ENCODE measurements around the gene ZNF710.
A peak's percentile ranks its signal among the peaks of the same experiment; 100 is the strongest.

ZNF710 gene

DNA sequence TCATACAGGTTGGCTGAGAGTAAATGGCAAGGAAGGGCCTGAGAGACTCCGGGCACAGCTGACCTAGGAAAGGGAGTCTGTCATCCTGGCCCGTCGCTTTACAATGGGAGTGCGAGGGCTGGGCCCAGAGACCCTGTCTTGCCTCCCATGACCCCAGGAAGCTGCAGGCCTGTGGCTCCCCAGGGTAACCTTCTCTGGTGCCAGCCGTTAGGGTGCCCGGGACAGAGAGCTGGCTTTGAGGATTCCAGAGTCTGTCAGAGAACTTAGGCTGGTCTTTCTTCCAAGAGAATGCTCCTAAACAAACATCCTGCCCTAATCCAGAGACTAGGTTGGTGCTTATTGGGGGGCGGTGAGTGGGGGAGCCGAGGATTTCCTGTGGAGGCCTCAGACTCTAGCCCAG, 18.5 kb downstream of the ZNF710 start:
- DNase-seq = no peak

DNA sequence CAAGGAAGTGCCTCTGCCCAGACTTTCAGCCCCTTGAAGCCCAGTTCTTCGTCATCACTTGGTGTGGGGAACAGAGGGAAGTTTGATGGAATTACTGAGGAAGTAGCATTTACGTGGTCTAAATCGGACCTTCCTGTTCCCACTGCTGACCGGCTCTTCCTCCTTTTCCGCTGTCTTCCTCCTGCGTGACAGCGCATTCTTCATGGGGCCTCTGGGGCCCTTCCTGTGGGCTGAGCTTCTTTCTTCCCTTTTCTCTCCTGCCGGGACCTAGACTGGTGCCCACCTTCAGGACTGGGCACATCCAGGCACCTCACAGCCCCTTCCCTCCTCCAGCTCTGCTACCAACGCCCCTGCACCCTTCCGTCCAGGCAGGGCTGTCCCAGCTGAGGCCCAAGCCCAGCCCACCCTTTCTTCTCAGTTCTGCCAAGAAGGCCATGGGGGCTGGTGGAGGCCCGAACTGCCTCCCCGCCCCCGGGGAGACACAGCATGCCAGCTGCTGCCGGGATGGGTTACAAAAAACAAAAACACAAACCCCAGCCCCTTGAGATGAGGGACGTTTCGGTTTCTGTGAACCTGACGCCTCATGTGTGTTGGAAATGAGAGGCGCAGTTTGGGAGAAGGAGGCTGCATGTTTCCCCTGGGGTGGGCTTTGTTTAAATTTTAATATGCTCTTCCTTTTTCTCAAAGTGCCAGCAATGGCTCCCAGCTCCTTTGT, 19.1 kb downstream of the ZNF710 start:
- DNase-seq = no peak

DNA sequence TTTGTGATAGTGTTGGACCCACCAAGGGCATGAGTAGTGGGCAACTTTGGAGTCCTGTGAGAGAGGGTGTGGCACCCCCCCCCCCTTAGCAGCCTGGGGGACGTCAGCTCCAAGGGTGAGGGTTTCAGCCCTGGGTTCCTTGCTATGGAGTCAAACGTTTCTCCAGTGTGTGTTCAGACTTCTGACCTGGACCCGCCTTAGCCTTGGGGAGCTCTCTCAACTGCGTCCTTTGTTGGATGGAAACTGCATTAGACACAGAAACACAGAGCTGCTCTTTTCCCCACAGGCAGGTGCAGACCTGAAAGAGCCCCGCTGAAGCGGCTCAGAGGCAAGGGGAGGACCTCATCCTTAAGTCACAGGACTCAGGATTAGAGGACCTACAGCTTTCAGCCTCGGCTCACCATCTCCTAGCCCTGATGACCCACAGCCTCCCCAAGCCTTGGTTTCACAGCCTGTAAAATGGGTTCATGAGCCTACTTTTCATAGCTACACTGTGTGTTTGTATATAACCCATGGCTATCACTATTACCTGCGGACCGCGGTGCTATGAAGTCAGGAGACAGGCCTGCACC, 19.9 kb downstream of the ZNF710 start:
- DNase-seq = no peak

DNA sequence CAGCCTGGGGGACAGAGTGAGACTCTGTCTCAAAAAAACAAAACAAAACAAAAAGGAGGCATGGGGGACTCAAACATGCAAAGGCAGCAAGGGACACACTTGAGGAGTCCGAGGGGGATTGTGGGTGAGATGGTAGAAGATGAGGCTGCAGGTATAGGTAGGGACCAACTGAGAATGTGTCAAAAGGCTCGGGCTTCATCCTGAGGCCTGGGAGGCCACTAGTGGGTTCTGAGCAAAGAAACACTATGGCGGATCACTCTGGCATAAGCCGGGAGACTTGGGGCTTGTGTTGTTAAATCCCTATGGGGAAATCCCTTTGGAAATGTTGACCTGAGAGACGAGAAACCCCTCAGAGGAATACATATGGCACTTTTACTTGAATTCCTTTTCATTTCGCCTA, 21.2 kb downstream of the ZNF710 start:
- DNase-seq = no peak

DNA sequence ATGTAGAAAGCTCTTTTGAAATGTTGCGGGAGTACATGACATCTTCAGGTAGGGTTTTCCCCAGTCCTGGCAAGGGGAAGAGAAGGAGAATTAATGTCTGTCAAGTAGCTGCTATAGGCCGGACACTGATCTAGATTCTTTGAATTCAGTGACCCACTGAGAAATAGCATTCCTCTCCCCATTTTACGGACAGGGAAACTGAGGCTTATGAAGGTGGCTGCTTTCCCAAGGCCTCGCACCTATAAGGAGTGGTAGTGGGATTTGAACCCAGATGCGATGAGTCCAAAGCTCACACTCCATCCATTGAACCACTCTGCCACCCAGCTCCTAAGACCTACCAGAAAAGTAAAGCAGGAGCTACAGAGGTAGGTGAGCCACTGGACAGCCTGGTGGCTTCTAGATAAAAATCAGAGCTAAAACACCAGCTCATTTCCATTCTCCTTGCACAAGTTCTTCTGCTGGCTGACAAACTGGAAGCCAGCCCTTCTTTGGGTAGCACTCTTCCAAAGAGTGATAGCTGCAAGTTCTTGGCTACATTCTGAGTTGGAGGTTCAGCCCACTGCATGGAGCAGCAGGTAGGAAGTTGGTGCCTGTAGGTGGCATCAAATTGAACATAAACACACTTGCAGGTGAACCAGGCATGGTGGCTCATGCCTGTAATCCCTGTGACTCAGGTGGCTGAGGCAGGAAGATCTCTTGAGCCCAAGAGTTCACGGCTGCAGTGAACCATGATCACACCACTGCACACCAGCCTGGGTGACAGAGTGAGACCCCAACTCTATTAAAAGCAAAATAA, 22.0 kb downstream of the ZNF710 start:
- no peak for DNase-seq

DNA sequence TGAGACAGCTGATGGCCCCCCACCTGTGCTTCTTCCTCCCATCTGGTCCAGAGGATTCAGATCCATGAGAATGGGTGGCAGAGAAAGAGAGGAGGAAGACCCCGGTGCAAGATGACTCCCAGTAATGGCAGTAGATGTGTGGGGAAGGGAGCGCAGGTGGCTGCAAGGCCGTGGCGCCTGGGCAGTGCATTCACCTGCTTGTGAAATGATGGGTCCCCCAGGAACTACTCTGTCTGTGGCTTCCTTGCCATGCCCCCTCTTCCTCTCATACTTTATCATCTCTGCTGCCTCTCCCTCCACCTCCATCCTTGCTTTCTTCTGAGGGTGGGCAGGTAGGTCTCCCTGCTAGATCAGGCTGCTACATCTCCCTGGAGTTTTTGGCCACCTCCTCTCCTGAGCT, 23.3 kb downstream of the ZNF710 start:
- DNase-seq = no peak

DNA sequence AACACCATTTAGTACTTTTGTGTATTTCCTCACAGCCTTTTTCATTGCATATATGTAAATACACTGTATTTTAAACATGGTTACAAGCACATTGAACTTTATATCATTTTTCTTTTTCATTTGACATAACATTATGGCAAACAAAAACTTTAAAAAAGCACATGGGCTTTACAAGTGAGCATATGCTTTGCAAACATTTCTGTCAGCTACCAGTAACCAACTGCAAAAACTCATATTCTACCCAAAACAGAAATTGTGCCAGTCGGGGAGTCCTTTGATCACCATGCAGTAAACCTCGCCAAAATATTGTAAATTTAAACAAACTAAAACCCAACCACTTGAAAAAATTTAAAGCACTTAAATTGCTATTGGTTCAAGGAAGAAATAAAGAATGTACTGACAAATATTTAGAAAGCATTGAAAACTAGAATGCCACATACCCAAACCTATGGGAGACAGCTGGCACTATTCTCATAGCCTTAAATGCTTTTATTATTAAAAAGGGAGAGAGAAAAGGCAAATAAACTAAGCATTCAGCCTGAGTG, 24.4 kb downstream of the ZNF710 start:
- DNase-seq = no peak

DNA sequence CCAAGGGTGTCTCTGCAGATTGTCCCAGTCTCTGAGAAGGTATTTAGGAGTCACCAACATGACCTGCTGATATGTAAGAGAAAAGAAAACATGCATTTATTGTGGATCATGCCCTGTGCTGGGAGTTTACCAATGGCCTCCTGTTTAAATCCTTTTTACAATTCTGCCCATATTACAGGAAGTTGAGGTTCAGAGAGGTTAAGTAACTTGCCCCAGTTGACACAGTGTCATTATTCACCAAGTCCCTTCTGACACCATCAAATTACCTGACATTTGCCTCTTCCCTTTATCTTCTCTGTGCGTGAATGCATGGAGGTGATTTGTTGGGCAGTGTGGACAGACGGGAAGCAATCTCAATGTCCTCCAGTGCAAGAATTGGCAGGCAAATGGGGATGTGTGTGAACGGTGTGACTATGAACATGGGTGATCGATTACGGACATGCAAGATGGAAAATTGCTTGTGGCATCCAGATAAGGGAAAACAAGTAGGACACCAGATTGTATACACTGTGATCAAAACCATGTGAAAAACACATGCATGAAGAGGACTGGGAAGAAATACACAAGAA, 27.3 kb downstream of the ZNF710 start:
- no peak for DNase-seq

DNA sequence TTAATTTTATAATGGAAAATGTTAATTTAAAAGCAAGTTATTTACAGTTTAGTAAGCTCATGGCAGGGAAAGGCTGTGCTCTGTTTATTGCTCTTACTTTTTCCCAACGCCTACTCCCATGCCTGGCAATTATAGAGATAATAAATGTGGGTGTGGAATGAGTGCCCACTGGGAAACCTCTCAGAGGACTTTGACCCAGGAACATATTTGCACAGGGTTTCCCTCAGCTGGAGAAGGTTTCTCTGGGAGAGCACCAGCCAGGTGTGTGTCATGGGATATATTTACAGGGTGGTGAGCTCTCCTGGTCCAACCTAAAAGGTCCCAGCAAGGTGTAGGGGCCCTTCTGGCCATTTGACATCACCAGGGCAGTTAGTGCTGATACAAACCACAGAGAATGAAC, 27.9 kb downstream of the ZNF710 start:
- DNase-seq = no peak

DNA sequence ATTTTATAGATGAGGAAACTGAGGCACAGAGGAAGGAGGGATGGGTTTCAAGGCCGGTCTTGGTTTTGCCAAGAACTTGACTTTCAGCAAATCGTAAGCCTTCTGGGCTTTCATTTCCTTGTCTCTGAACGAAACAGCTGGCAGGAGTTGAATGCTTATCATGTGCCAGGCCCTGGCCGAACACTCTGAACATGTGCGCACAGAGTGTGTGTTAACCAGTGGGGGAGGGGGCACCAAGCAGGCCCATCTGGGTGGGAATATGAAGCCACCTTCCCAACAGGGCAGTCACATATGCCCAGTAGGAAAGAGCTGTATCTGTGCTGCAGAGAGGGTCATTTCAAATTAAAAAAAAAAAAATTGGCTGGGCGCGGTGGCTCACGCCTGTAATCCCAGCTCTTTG, 29.3 kb downstream of the ZNF710 start:
- no peak for DNase-seq

DNA sequence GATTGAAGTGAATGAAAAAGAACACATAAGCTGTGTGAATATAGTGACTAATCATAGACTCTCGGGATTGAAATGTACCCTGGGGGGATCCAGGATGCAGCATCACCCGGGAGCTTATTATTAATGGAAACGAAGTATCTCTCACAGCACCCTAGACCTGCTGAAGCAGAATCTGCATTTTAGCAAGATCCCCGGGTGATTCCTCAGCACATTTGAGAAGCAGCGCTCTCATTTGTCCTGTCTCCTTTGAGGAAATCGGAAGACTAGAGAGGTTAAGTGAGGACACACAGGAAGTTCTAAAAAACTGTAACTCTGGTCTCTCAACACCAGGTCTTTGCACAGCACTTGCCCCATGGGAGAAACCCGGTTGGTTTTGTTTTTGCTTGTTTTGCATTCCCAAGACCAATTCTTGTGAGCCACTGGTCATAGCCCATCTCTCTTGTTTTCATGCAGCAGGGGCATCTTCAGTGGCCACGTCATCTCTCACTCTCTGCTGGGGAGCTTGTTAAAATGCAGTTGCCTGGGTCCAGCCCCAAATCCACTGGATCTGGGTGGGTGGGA, 30.2 kb downstream of the ZNF710 start:
- no peak for DNase-seq

DNA sequence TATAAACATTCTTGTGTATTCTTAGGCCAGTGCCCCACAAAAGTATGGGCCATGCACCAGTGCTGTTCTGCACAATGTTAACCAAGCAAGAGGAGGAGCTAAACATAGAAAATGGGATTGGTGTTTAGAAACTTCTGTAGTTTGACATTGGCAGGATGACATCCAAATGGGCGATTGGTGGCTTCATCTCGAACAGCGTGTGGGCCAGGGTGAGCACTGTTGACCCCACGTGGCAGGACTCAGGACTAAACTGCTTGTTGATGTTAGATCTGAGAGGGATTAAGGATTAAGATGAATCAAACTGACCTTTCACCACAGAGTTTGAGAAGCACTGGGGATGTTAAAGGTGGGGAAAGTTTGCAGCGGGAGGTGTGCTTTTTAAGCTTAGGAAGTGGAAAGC, 31.9 kb downstream of the ZNF710 start:
- DNase-seq = no peak

DNA sequence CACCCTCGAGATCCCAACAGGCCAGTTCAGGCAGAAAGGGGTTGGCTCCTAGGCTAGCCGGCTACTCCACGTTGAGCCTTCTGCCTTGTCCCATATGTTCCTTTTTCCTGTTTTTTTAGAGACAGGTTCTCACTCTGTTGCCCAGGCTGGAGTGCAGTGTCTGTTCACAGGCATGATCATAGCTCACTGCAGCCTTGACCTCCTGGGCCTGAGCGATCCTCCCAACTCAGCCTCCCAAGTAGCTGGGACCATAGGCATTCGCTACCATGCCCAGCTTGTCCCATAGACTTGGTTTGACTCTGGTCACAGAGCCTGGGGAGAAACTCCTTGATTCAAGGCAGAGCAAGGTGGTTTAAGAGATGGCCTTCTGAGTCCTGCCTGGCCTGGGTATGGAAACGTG, 32.3 kb downstream of the ZNF710 start:
- DNase-seq = no peak

DNA sequence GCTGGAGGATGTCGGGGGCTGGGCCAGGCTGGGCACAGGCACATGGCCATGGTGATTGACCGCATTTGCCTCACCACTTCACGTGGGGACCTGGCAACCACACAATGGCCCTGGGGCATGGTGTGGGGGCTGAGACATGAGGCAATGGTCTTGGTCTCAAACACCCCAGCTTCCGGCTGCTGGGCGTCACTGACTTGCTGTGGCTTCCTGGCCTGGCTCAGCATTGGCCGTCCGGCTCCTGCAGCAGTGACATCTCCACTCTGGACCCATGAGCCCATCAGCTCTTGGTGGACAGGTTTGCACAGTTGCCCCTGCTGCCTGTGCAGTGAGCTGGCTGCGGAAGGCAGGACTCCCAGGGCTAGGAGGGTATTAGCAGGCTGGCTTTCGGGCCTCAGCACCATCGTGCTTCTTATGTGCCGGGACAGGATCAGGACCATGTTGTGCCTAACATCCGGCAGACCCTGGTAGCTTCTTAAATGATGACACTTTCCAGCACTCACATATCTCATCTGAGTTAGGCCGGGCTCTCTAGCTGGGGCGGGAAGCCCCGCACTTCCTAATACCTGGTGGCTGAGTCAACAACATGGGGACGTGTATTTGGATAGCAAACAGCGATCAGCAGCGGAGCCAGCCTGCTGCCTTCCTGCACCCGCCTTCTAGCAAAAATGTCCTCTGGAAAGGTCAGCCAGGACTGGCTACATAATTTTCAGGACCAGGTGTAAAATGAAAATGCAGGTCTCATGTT, 34.1 kb downstream of the ZNF710 start:
- peak; percentile 7 for DNase-seq

DNA sequence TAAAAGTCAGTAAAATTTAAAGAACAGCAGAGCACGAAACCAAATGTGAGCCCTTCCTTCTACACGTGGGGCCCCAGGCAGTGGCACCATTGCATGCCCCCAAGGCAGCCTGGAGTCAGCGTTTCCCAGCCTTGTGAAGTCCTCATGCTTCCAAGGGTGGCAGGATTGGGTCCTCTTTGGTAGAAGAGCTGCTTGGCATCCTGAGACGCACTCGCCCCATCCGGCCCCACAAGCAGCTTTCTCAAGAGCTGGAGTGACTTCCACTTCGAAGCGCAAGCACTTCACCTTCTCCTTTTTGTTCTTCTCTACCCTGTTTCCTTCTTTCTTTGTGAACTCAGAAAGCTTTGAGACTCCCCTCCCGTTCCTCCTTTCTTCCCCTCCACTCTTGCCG, 34.7 kb downstream of the ZNF710 start:
- no peak for DNase-seq

DNA sequence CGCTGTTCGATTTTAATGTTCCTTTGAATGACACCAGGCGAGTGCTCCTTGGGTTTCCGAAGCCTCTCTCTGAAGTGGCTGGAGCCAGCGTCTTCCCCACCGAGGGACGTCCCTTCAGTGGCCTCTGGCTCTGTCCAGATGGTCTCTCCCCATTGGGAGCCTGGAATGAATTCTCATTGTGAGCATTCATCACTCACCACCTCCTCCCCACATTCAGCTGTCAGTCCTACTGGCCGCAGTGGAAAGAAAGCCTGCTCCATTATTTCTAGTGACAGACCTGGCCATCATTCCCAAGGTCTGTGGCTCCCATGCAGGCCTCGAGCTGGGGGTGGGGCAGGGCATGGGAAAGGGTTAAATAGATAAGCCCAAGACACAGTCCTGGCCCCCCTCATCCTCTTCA, 35.2 kb downstream of the ZNF710 start:
- no peak for DNase-seq

DNA sequence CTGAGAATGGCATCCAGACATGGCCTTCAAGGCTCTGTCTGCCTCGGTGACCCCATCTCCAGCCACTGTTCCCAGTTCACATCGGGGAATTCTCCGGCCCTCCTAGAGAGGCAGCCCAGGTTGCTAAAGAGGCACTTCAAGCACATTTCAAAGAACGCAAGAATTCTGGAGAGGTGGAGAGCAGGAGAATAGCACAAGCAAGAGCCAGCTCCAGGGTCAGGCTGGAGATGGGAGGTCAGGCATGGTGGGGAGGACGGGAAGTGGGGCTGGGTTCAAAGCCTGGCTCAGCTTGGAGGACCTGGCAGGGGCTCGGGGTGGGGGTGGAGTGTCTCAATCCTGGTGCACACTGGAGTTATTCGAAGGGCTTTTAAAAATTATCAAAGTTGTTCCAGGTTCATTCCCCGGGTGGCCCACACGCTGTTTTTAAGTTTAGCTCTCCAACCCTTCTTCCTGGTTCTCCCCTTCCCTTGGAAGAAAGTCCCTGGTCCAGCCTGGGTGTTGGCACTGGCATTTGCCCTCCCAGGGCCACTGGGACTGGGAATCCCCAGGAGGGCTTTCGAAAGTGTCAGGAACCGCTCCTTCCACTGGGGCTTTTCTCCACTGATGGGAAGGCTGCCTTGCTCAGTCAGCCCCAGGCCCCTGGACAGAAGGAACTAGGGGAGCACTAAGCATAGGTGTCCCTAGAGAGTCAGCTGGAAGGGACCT, 35.8 kb downstream of the ZNF710 start:
- no peak for DNase-seq

DNA sequence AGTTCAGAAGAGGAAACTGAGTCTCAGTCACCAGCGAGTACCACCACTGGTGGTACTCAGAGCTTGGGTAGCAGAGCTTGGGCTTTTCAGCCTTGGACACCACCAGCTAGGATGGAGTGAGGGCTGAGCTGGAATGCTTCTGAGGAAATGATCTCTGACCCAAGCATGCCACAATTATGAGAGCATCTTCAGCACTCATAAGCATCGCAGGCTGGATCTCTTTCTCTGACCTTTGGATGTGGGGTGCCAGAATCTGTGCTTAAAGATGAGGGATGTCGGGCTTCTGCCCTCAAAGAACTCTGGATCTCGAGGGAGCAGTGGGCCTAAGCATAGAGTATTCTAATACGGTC, 36.4 kb downstream of the ZNF710 start:
- no peak for DNase-seq

DNA sequence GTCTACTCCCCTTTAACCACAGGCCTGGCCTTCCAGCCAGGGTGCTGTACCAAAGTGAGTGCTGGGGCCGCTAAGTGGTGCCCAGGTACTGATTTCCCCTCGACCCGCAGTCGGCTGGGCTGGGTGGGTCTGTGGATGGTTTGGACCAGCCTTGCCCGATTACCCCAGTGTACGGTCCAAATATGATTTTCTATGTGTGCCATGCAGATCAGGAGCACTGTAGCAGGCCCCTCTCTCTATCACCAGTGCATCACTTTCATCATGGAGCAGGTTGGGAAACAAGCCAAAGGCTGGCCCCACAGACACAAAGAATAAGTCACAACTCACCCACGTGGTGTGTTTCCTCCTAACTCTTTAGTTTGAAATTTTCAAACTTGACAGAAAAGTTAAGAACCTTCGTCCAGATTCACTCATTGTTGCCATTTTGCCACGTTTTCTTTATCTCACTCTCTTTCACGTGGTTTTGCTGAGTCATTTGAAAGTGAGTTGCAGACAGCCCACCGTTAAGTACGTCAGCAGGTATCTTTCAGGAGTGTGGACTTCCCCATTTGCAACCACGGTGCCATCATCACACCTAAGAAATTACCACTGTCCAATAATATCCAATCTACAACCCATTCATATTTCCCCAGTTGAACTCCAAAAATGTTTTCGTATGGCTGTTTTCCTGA, 37.0 kb downstream of the ZNF710 start:
- no peak for DNase-seq

DNA sequence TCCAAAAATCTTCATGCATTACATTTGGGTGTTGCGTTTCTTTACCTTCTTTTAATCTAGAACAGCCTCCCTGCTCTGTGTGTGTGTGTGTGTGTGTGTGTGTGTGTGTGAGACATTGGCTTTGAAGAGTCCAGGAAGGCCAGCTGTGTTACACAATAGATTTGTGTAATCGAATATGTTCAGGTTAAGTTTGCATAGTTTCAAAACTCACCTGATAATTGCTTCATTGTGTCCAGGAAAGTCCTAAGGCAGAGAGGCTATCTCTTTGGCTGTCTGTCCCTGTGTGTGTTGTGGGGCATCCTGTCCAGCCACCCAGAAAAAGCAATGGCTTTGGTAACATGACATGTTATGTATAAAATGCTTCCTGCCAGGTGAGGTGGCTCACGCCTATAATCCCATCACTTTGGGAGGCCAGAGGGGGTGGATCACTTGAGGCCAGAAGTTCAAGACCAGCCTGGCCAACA, 37.5 kb downstream of the ZNF710 start:
- DNase-seq = no peak

DNA sequence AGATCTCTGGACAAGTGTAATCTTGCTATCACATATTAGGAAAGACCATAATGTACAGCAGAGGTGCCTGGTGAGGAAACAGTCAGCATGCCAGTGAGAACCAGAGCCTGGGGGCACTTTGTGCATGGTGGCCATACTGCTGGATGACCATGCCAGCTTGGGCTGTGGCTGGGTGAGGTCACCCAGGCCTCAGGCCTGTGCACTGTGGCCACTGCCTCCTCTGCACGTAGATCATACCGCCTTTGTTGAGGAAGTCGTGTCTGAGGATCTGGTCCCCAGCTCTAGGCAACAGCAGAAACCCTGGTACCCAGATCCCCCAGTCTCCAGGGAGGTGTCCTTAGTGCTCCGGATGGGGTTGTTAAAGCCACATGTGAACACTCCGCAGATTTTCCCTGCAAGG, 38.9 kb downstream of the ZNF710 start:
- no peak for DNase-seq
